B cell (primary cell): ENCODE measurements around the gene PRRT4.

Experiments used
- CTCF ChIP-seq: fragments of 200-600 bp; IDR thresholded peaks from one replicate; pipeline ENCODE4 v1.8.0; 2022; ENCODE audit warnings: antibody characterized with exemption, mild to moderate bottlenecking
- EZH2 ChIP-seq: IDR thresholded peaks from 2 replicates; pipeline ENCODE4 v1.6.1; 2012; ENCODE audit warnings: borderline replicate concordance, low read depth, mild to moderate bottlenecking, moderate library complexity, low read length; ENCODE audit not compliant: insufficient read depth, poor library complexity, severe bottlenecking

GRCh38 chr7:128373606-128374005 lies 12.1 kb upstream of the PRRT4 start:
- TF ChIP-seq CTCF: no peak
- TF ChIP-seq EZH2: no peak
